HepG2 (cell line): ENCODE measurements around the gene SSU72. TPM values are rescaled to one million over a fixed set of nuclear protein-coding genes. Genes with fewer than 3 reads are reported as not detected.

Experiments
- CBFB ChIP-seq: sonication (generic); formaldehyde crosslinking; IDR thresholded peaks from 2 replicates; pipeline ENCODE4 v1.4.0; 2020; ENCODE audit warnings: missing genetic modification reagents
- FOSL1 ChIP-seq: sonication (generic); formaldehyde crosslinking; IDR thresholded peaks from 2 replicates; pipeline ENCODE4 v1.9.0; 2021; ENCODE audit warnings: missing genetic modification reagents, borderline replicate concordance
- FOSL2 ChIP-seq: sonication (generic); formaldehyde crosslinking; IDR thresholded peaks from 2 replicates; pipeline ENCODE4 v1.4.0; 2020; ENCODE audit warnings: missing genetic modification reagents
- FOXA3 ChIP-seq: IDR thresholded peaks from 2 replicates; pipeline ENCODE4 v1.6.1; 2016; ENCODE audit warnings: missing genetic modification reagents, missing compliant biosample characterization
- JDP2 ChIP-seq: sonication (generic); formaldehyde crosslinking; IDR thresholded peaks from 2 replicates; pipeline ENCODE4 v1.8.1; 2022; ENCODE audit warnings: missing genetic modification reagents, borderline replicate concordance
- RAD21 ChIP-seq: fragments of 450-650 bp; formaldehyde crosslinking; IDR thresholded peaks from 2 replicates; pipeline ENCODE4 v1.5.0; 2020; ENCODE audit warnings: mild to moderate bottlenecking
- SOX13 ChIP-seq, 3 experiments: fragments of 450-650 bp in 1 of 3; sonication (generic) in 1 of 3; formaldehyde crosslinking in 1 of 3; IDR thresholded peaks in 2 of 3; conservative IDR thresholded peaks in 1 of 3; 2 replicates each; pipeline versions ENCODE4 v1.5.0 to v1.6.1; 2016 to 2020; ENCODE audit warnings: antibody characterized with exemption in 1 of 3, mild to moderate bottlenecking in 1 of 3, missing compliant biosample characterization in 1 of 3, missing genetic modification reagents in 1 of 3, moderate library complexity in 1 of 3
- ZNF160 ChIP-seq: sonication (generic); formaldehyde crosslinking; IDR thresholded peaks from 2 replicates; pipeline ENCODE4 v1.8.0; 2022; ENCODE audit warnings: mild to moderate bottlenecking, inconsistent platforms, missing genetic modification reagents
- polyA plus RNA-seq, 8 experiments: library from polyadenylated mRNA; depleted of rRNA in 3 of 8; stranded (reverse) in 7 of 8; unstranded in 1 of 8; fragments of >200 nt; fragmentation: Illumina TruSeq in 4 of 8; extraction: Trizol in 4 of 8; gene quantifications; 2 replicates each; pipeline versions ENCODE4 v1.2.1 to v1.2.3, GENCODE V29; 2011 to 2016; ENCODE audit warnings: low read depth in 4 of 8, missing spikeins in 1 of 8, mixed read lengths in 1 of 8; ENCODE audit not compliant: insufficient read depth in 1 of 8
- total RNA-seq, 5 experiments: library from RNA; depleted of rRNA; stranded (reverse); fragments of >200 nt; fragmentation: Illumina TruSeq; extraction: Trizol; gene quantifications; 2 replicates each; pipeline ENCODE4 v1.2.3, GENCODE V29; 2016; ENCODE audit warnings: low read depth in 1 of 5
- TF ChIP-seq, protein P1 (sequence below): IDR thresholded peaks from 2 replicates; pipeline ENCODE4 v1.6.1; 2016; ENCODE audit warnings: missing compliant biosample characterization, missing genetic modification reagents, borderline replicate concordance
- TF ChIP-seq, protein P2 (sequence below): sonication (generic); formaldehyde crosslinking; IDR thresholded peaks from 2 replicates; pipeline ENCODE4 v1.8.1; 2022; ENCODE audit warnings: low read depth, mild to moderate bottlenecking, missing genetic modification reagents
- TF ChIP-seq, protein P3 (sequence below), 2 experiments: sonication (generic) in 1 of 2; formaldehyde crosslinking in 1 of 2; IDR thresholded peaks; 2 replicates each; pipeline versions ENCODE4 v1.4.0 to v1.6.1; 2018 to 2020; ENCODE audit warnings: missing genetic modification reagents in 2 of 2, borderline replicate concordance in 1 of 2, low read depth in 1 of 2, mild to moderate bottlenecking in 1 of 2, missing biosample characterization in 1 of 2
- TF ChIP-seq, protein P4 (sequence below): IDR thresholded peaks from 2 replicates; pipeline ENCODE4 v1.6.1; 2016; ENCODE audit warnings: mild to moderate bottlenecking, missing biosample characterization, missing genetic modification reagents
- TF ChIP-seq, protein P5 (sequence below): sonication (generic); formaldehyde crosslinking; IDR thresholded peaks from 2 replicates; pipeline ENCODE4 v1.4.0; 2020; ENCODE audit warnings: mild to moderate bottlenecking, missing genetic modification reagents
- TF ChIP-seq, protein P6 (sequence below): sonication (generic); formaldehyde crosslinking; IDR thresholded peaks from 2 replicates; pipeline ENCODE4 v1.5.1; 2020; ENCODE audit warnings: missing genetic modification reagents, mild to moderate bottlenecking, borderline replicate concordance

SSU72 gene
- total and polyA plus RNA-seq, 2 of the 13 experiments (the other 11 are each of a cell fraction or from before 2014, with no cell fraction given) = 42.8 to 67.1 TPM

DNA sequence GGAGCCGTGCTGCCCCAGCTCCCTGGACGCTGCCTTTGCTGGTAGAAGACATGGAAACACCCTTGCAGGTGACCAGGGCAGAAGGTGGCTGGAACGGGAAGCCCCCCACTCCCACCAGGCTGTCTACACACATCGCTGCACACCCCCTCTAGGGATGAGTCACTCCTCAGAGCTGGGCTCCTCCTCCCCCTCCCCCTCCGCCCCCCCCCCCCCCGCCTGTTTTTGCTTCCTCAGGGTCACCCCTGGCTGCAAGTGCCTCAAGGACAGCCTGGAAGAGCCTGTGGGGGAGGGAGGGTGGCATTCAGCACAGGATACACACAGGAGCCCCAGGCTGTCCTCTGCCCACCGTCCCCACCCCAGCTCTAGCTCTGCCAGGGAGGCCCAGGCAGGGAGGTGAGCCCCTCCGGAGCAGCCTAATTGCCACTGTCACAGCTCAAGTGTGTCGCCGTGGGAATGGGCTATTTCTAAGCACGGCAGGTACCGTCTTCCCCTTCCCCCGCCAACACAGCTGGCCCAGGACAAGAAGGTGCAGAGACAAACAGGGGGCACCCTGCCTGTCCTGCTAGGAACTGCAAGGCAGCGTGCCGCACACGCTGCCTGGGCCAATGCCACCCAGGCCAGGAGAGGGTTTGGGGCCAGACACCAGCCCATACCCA lies 22.7 kb upstream of the SSU72 start (continued):
- TF ChIP-seq, protein P1, sequence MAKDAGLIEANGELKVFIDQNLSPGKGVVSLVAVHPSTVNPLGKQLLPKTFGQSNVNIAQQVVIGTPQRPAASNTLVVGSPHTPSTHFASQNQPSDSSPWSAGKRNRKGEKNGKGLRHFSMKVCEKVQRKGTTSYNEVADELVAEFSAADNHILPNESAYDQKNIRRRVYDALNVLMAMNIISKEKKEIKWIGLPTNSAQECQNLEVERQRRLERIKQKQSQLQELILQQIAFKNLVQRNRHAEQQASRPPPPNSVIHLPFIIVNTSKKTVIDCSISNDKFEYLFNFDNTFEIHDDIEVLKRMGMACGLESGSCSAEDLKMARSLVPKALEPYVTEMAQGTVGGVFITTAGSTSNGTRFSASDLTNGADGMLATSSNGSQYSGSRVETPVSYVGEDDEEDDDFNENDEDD = peak; percentile 31; the same call in 1 of the 2 replicates
- TF ChIP-seq, protein P2, sequence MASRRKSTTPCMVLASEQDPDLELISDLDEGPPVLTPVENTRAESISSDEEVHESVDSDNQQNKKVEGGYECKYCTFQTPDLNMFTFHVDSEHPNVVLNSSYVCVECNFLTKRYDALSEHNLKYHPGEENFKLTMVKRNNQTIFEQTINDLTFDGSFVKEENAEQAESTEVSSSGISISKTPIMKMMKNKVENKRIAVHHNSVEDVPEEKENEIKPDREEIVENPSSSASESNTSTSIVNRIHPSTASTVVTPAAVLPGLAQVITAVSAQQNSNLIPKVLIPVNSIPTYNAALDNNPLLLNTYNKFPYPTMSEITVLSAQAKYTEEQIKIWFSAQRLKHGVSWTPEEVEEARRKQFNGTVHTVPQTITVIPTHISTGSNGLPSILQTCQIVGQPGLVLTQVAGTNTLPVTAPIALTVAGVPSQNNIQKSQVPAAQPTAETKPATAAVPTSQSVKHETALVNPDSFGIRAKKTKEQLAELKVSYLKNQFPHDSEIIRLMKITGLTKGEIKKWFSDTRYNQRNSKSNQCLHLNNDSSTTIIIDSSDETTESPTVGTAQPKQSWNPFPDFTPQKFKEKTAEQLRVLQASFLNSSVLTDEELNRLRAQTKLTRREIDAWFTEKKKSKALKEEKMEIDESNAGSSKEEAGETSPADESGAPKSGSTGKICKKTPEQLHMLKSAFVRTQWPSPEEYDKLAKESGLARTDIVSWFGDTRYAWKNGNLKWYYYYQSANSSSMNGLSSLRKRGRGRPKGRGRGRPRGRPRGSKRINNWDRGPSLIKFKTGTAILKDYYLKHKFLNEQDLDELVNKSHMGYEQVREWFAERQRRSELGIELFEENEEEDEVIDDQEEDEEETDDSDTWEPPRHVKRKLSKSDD = 0 out of 2 replicates have a peak, but pooled peaks have one; percentile 32
- TF ChIP-seq, protein P3, sequence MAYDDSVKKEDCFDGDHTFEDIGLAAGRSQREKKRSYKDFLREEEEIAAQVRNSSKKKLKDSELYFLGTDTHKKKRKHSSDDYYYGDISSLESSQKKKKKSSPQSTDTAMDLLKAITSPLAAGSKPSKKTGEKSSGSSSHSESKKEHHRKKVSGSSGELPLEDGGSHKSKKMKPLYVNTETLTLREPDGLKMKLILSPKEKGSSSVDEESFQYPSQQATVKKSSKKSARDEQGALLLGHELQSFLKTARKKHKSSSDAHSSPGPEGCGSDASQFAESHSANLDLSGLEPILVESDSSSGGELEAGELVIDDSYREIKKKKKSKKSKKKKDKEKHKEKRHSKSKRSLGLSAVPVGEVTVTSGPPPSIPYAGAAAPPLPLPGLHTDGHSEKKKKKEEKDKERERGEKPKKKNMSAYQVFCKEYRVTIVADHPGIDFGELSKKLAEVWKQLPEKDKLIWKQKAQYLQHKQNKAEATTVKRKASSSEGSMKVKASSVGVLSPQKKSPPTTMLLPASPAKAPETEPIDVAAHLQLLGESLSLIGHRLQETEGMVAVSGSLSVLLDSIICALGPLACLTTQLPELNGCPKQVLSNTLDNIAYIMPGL (CRISPR knock-in tag; IDR thresholded peaks at IDR 0.05; ENCODE audit: borderline replicate concordance in 1 of 2, low read depth in 1 of 2) = 0 out of 4 replicates have a peak, but pooled peaks of 1 of the 2 experiments have one; percentile 40
- TF ChIP-seq RAD21 (CRISPR knock-in tag) (peak; percentile 59), FOSL1 (CRISPR knock-in tag) (no peak), CBFB (CRISPR knock-in tag) (peak; percentile 31; the same call in 1 of the 2 replicates), FOXA3 (no peak), FOSL2 (peak; percentile 51), JDP2 (CRISPR knock-in tag) (no peak), SOX13 (IDR thresholded peaks at IDR 0.05) (no peak), SOX13 (CRISPR knock-in tag; conservative IDR thresholded peaks at IDR 0.05 in 1 of 2, IDR thresholded peaks at IDR 0.05 in 1 of 2) (0 out of 4 replicates have a peak, but pooled peaks of 1 of the 2 experiments have one; percentile 15), ZNF160 (CRISPR knock-in tag) (no peak)
- TF ChIP-seq, protein P4, sequence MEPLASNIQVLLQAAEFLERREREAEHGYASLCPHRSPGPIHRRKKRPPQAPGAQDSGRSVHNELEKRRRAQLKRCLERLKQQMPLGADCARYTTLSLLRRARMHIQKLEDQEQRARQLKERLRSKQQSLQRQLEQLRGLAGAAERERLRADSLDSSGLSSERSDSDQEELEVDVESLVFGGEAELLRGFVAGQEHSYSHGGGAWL = 0 out of 2 replicates have a peak, but pooled peaks have one; percentile 32
- TF ChIP-seq, protein P5, sequence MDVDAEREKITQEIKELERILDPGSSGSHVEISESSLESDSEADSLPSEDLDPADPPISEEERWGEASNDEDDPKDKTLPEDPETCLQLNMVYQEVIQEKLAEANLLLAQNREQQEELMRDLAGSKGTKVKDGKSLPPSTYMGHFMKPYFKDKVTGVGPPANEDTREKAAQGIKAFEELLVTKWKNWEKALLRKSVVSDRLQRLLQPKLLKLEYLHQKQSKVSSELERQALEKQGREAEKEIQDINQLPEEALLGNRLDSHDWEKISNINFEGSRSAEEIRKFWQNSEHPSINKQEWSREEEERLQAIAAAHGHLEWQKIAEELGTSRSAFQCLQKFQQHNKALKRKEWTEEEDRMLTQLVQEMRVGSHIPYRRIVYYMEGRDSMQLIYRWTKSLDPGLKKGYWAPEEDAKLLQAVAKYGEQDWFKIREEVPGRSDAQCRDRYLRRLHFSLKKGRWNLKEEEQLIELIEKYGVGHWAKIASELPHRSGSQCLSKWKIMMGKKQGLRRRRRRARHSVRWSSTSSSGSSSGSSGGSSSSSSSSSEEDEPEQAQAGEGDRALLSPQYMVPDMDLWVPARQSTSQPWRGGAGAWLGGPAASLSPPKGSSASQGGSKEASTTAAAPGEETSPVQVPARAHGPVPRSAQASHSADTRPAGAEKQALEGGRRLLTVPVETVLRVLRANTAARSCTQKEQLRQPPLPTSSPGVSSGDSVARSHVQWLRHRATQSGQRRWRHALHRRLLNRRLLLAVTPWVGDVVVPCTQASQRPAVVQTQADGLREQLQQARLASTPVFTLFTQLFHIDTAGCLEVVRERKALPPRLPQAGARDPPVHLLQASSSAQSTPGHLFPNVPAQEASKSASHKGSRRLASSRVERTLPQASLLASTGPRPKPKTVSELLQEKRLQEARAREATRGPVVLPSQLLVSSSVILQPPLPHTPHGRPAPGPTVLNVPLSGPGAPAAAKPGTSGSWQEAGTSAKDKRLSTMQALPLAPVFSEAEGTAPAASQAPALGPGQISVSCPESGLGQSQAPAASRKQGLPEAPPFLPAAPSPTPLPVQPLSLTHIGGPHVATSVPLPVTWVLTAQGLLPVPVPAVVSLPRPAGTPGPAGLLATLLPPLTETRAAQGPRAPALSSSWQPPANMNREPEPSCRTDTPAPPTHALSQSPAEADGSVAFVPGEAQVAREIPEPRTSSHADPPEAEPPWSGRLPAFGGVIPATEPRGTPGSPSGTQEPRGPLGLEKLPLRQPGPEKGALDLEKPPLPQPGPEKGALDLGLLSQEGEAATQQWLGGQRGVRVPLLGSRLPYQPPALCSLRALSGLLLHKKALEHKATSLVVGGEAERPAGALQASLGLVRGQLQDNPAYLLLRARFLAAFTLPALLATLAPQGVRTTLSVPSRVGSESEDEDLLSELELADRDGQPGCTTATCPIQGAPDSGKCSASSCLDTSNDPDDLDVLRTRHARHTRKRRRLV = no peak
- TF ChIP-seq, protein P6, sequence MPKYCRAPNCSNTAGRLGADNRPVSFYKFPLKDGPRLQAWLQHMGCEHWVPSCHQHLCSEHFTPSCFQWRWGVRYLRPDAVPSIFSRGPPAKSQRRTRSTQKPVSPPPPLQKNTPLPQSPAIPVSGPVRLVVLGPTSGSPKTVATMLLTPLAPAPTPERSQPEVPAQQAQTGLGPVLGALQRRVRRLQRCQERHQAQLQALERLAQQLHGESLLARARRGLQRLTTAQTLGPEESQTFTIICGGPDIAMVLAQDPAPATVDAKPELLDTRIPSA = no peak
